Aorta (tissue), 5 donors: ENCODE measurements around the gene GPC3. TPM values are rescaled to one million over a fixed set of nuclear protein-coding genes. Genes with fewer than 3 reads are reported as not detected.
"Not testable (repeated sequence)": the region's sequence is repeated elsewhere in the genome, so short reads cannot be mapped to it uniquely, and the experiment has no call there.

Experiments
- ATAC-seq: fragments of 200-7000 bp; cut with Tn5 transposase; one replicate; pipeline ENCODE4 v1.9.1; 2022; ENCODE audit warnings: moderate library complexity; ENCODE audit not compliant: low FRiP score
- DNase-seq, 2 donors: peaks; one replicate each; pipeline ENCODE4 v3.0.0-alpha.2; 2020
- H3K27ac ChIP-seq, 2 donors: one replicate each; pipeline ENCODE4 v1.5.1; 2013; ENCODE audit warnings: low read length in 2 of 2, mild to moderate bottlenecking in 2 of 2, moderate library complexity in 2 of 2, control low read depth in 1 of 2, inconsistent platforms in 1 of 2, low read depth in 1 of 2
- H3K27me3 ChIP-seq, 2 donors: one replicate each; pipeline ENCODE4 v1.6.1; 2013; ENCODE audit warnings: control low read depth in 1 of 2, low read length in 1 of 2, mild to moderate bottlenecking in 1 of 2, moderate library complexity in 1 of 2; ENCODE audit not compliant: insufficient read depth in 2 of 2, control insufficient read depth in 1 of 2
- H3K36me3 ChIP-seq, 2 donors: one replicate each; pipeline ENCODE4 v1.6.1; 2013; ENCODE audit warnings: control low read depth in 1 of 2, low read length in 1 of 2, mild to moderate bottlenecking in 1 of 2; ENCODE audit not compliant: insufficient read depth in 2 of 2, control insufficient read depth in 1 of 2
- H3K4me1 ChIP-seq, 2 donors: one replicate each; pipeline ENCODE4 v1.6.1; 2013; ENCODE audit warnings: low read length in 2 of 2, control low read depth in 1 of 2, mild to moderate bottlenecking in 1 of 2, moderate library complexity in 1 of 2; ENCODE audit not compliant: insufficient read depth in 2 of 2, control insufficient read depth in 1 of 2
- H3K4me3 ChIP-seq, 2 donors: one replicate each; pipeline ENCODE4 v1.5.1; 2013; ENCODE audit warnings: low read length in 2 of 2, control low read depth in 1 of 2, mild to moderate bottlenecking in 1 of 2
- H3K9me3 ChIP-seq: one replicate; pipeline ENCODE4 v1.6.1; 2013; ENCODE audit warnings: mild to moderate bottlenecking, low read length; ENCODE audit not compliant: control insufficient read depth
- WGBS, 2 donors: extraction: QIAGEN DNeasy Blood & Tissue Kit; methylation state at CpG; one replicate each; pipeline ENCODE4 v1.1.7; 2013; 5-methylcytosine and 5-hydroxymethylcytosine counted together
- intact Hi-C, 2 donors: fragments of 100-400 bp; cut with DNase I; formaldehyde crosslinking; loops; one replicate each; pipeline versions ENCODE4 v1.14.2 to v1.15.0; 2022
- polyA plus RNA-seq, 2 donors: library from polyadenylated mRNA; stranded (reverse); fragments of 200-250 nt; gene quantifications; one replicate each; pipeline ENCODE4 v1.2.3, GENCODE V29; 2013
- total RNA-seq, 2 donors: library from RNA; stranded (reverse); fragmentation: NEBNext Ultra II Directional; extraction: Animal tissue kit (Norgen Biotek cat#: 25700); gene quantifications; one replicate each; pipeline ENCODE4 v1.2.1, GENCODE V29; 2021
- donor health status: healthy with polysubstance abuse.
- donor health status: Bipolar disorder and iron deficiency.
- donor health status: DM: no; HTN: no; CAD: no.
- donor health status: DM: no; HTN: no; CAD: no.
- donor health status: DM: yes; HTN: yes; CAD: no.

The GPC3 gene
- total and polyA plus RNA-seq, 4 donors: 1.1 to 13.2 (median 5.0) TPM

- H3K27me3 ChIP-seq: no peaks in the 10 kb centered on the region
- WGBS, 2 donors: 54 to 65% methylated on average over 2 of the region's 2 CpGs
- H3K27ac ChIP-seq: no peak overlapping the region
- no peak for ATAC-seq
- intact Hi-C loops: no loop called here
- no peaks in the 10 kb centered on the region for H3K9me3 ChIP-seq
- H3K36me3 ChIP-seq: no peaks in the 10 kb centered on the region
- no peaks in the 10 kb centered on the region for H3K4me1 ChIP-seq
- DNase-seq: no peak
- H3K4me3 ChIP-seq: no peak overlapping the region
Observed at GRCh38 chrX:133726642-133727041, 258.8 kb downstream of the GPC3 start.

GRCh38 chrX:133726211-133726630 lies 259.2 kb downstream of the GPC3 start:
- Histone ChIP-seq H3K4me1 (no peaks in the 10 kb centered on the region), H3K36me3 (no peaks in the 10 kb centered on the region), H3K4me3 (no peak overlapping the region), H3K9me3 (no peaks in the 10 kb centered on the region), H3K27ac (no peak overlapping the region), H3K27me3 (no peaks in the 10 kb centered on the region)
- 34 to 41% methylated on average over 2 of the region's 2 CpGs for WGBS, 2 donors
- no peak for ATAC-seq
- no peak for DNase-seq
- intact Hi-C loops: no loop called here

- no peaks in the 10 kb centered on the region for H3K9me3 ChIP-seq
- H3K4me3 ChIP-seq: no peak overlapping the region
- H3K36me3 ChIP-seq: no peaks in the 10 kb centered on the region
- H3K4me1 ChIP-seq: no peaks in the 10 kb centered on the region
- 83 to 94% methylated on average over 4 of the region's 4 CpGs for WGBS, 2 donors
- no peaks in the 10 kb centered on the region for H3K27me3 ChIP-seq
- ATAC-seq (no peak), DNase-seq (no peak)
- no peak overlapping the region for H3K27ac ChIP-seq
- intact Hi-C loops: no loop called here
Observed at GRCh38 chrX:133723930-133724329, 261.5 kb downstream of the GPC3 start.

- intact Hi-C loops: no loop called here
- Histone ChIP-seq H3K4me1 (no peaks in the 10 kb centered on the region), H3K36me3 (no peaks in the 10 kb centered on the region), H3K9me3 (no peaks in the 10 kb centered on the region), H3K4me3 (no peak overlapping the region), H3K27ac (no peak overlapping the region), H3K27me3 (no peaks in the 10 kb centered on the region)
- 82 to 86% methylated on average over 4 of the region's 4 CpGs for WGBS, 2 donors
- ATAC-seq (no peak), DNase-seq (no peak)
Observed at GRCh38 chrX:133722756-133723155, 262.6 kb downstream of the GPC3 start.

- H3K27me3 ChIP-seq, H3K36me3 ChIP-seq, intact Hi-C loops, H3K9me3 ChIP-seq, H3K4me1 ChIP-seq, H3K27ac ChIP-seq, DNase-seq, H3K4me3 ChIP-seq, ATAC-seq: not testable (repeated sequence)
- WGBS, 2 donors: 83 to 86% methylated on average over 3 of the region's 3 CpGs
Observed at GRCh38 chrX:133720269-133720668, 265.1 kb downstream of the GPC3 start.

- Histone ChIP-seq H3K27ac (no peak overlapping the region), H3K4me1 (no peaks in the 10 kb centered on the region), H3K27me3 (no peaks in the 10 kb centered on the region), H3K4me3 (no peak overlapping the region), H3K36me3 (no peaks in the 10 kb centered on the region), H3K9me3 (no peaks in the 10 kb centered on the region)
- 74 to 85% methylated on average over 1 of the region's 1 CpG for whole genome bisulfite sequencing, 2 donors
- ATAC-seq (no peak), DNase-seq (no peak)
- intact Hi-C loops: no loop called here
Observed at GRCh38 chrX:133715715-133716114, 269.7 kb downstream of the GPC3 start.

- WGBS, 2 donors: 42 to 86% methylated on average over 1 of the region's 1 CpG
- no peak for DNase-seq
- Histone ChIP-seq H3K4me1 (no peaks in the 10 kb centered on the region), H3K27ac (no peak overlapping the region), H3K4me3 (no peak overlapping the region), H3K36me3 (no peaks in the 10 kb centered on the region), H3K27me3 (no peaks in the 10 kb centered on the region), H3K9me3 (no peaks in the 10 kb centered on the region)
- no peak for ATAC-seq
- intact Hi-C loops: no loop called here
Observed at GRCh38 chrX:133709501-133709900, 275.9 kb downstream of the GPC3 start.

GRCh38 chrX:133706890-133707289 lies 278.5 kb downstream of the GPC3 start:
- no peak overlapping the region for H3K4me3 ChIP-seq
- no peaks in the 10 kb centered on the region for H3K27me3 ChIP-seq
- H3K4me1 ChIP-seq: no peaks in the 10 kb centered on the region
- ATAC-seq: no peak
- no peaks in the 10 kb centered on the region for H3K36me3 ChIP-seq
- DNase-seq: no peak
- intact Hi-C loops: no loop called here
- no peak overlapping the region for H3K27ac ChIP-seq
- H3K9me3 ChIP-seq: no peaks in the 10 kb centered on the region
- 92 to 95% methylated on average over 1 of the region's 1 CpG for WGBS, 2 donors

- H3K36me3 ChIP-seq: no peaks in the 10 kb centered on the region
- no peak for DNase-seq
- no peak overlapping the region for H3K27ac ChIP-seq
- no peaks in the 10 kb centered on the region for H3K9me3 ChIP-seq
- H3K4me3 ChIP-seq: no peak overlapping the region
- no peaks in the 10 kb centered on the region for H3K27me3 ChIP-seq
- ATAC-seq: no peak
- H3K4me1 ChIP-seq: no peaks in the 10 kb centered on the region
- intact Hi-C loops: no loop called here
Observed at GRCh38 chrX:133702230-133702629, 283.2 kb downstream of the GPC3 start.
